ENCODE data around the gene C5orf24.

Gene C5orf24

DNA sequence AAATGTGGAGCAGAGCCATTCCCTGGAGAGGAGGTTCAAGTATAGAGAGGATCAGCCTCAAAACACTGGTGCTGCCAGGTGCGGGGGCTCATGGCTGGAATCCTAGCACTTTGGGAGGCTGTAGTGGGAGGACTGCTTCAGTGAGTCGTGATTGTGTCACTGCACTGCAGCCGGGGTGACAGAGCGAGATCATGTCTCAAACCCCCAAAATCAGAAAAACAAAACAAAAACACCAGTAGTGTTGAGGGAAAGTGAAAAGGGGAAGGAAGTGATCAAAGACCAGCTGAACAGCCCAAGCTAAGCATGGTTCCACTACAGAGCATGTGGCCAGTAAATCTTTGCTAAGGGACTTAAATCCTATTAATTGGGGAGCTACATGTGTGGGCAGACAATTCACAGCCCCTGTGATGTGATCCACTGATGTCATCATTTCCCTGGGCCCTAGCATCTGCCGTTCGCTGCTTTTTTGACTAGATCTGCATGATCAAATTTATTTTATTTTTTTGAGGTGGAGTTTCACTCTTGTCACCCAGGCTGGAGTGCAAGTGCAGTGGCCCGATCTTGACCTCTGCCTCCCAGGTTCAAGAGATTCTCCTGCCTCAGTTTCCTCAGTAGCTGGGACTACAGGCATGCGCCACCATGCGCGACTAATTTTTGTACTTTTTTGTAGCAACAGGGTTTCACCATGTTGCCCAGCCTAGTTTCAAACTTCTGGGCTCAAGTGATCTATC, 56.5 kb downstream of the C5orf24 start:
- no peaks in the 10 kb centered on the region for H3K36me3 ChIP-seq (replicated peaks; ENCODE audit: insufficient read depth, low read length)
- peak overlapping the region; percentile 26; the same call in 1 of the 2 replicates for H3K27ac ChIP-seq (ENCODE audit: low read length)
- H3K27me3 ChIP-seq (replicated peaks; ENCODE audit: insufficient read depth, low read length) = no peaks in the 10 kb centered on the region
- peaks cover 16% of the 10 kb centered on the region for H3K4me1 ChIP-seq (ENCODE audit: low read length)
- peaks cover 30% of the 10 kb centered on the region for H3F3A ChIP-seq (ENCODE audit: insufficient read depth, low read length)
- no peaks in the 10 kb centered on the region for H3K9me2 ChIP-seq (replicated peaks; ENCODE audit: insufficient read depth, low read length)
- no peaks in the 10 kb centered on the region for H3K9me3 ChIP-seq (replicated peaks; ENCODE audit: insufficient read depth, low read length)
- H3K4me3 ChIP-seq (ENCODE audit: low read length) = no peak overlapping the region
- no peak overlapping the region for H3K9ac ChIP-seq (ENCODE audit: low read length)
- DNase-seq = no peak
- H2AFZ ChIP-seq (ENCODE audit: low read length) = no peak overlapping the region
- peaks cover 12% of the 10 kb centered on the region for H3K79me2 ChIP-seq (ENCODE audit: low read length)
- no peaks in the 10 kb centered on the region for H4K20me1 ChIP-seq (ENCODE audit: insufficient read depth, low read length)
- peak overlapping the region; percentile 6; the same call in 1 of the 2 replicates for H3K4me2 ChIP-seq (ENCODE audit: low read depth, low read length)
- TF ChIP-seq EZH2 (optimal IDR thresholded peaks at IDR 0.05; ENCODE audit: low read depth, low read length) (no peak), EZH2phosphoT487 (IDR thresholded peaks at IDR 0.05; ENCODE audit: low read length) (no peak)
- TF ChIP-seq, protein P1, sequence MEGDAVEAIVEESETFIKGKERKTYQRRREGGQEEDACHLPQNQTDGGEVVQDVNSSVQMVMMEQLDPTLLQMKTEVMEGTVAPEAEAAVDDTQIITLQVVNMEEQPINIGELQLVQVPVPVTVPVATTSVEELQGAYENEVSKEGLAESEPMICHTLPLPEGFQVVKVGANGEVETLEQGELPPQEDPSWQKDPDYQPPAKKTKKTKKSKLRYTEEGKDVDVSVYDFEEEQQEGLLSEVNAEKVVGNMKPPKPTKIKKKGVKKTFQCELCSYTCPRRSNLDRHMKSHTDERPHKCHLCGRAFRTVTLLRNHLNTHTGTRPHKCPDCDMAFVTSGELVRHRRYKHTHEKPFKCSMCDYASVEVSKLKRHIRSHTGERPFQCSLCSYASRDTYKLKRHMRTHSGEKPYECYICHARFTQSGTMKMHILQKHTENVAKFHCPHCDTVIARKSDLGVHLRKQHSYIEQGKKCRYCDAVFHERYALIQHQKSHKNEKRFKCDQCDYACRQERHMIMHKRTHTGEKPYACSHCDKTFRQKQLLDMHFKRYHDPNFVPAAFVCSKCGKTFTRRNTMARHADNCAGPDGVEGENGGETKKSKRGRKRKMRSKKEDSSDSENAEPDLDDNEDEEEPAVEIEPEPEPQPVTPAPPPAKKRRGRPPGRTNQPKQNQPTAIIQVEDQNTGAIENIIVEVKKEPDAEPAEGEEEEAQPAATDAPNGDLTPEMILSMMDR (IDR thresholded peaks at IDR 0.05; ENCODE audit: low read length) = no peak

GRCh38 chr5:134904610-134905245, 59.0 kb downstream of the C5orf24 start, which contains the start of gene PCBD2:
Gene PCBD2, plus strand, starts transcription at chr5:134905131. Its CDS starts 9 bp downstream, at chr5:134905140.
- TF ChIP-seq, protein P1 (IDR thresholded peaks at IDR 0.05; ENCODE audit: low read length) = peak; percentile 87
- TF ChIP-seq EZH2phosphoT487 (IDR thresholded peaks at IDR 0.05; ENCODE audit: low read length) (no peak), EZH2 (optimal IDR thresholded peaks at IDR 0.05; ENCODE audit: low read depth, low read length) (no peak)
- peak; percentile 96 for DNase-seq
- peak within 1 kb of the TSS; percentile 93 for H3K27ac ChIP-seq (ENCODE audit: low read length)

DNA sequence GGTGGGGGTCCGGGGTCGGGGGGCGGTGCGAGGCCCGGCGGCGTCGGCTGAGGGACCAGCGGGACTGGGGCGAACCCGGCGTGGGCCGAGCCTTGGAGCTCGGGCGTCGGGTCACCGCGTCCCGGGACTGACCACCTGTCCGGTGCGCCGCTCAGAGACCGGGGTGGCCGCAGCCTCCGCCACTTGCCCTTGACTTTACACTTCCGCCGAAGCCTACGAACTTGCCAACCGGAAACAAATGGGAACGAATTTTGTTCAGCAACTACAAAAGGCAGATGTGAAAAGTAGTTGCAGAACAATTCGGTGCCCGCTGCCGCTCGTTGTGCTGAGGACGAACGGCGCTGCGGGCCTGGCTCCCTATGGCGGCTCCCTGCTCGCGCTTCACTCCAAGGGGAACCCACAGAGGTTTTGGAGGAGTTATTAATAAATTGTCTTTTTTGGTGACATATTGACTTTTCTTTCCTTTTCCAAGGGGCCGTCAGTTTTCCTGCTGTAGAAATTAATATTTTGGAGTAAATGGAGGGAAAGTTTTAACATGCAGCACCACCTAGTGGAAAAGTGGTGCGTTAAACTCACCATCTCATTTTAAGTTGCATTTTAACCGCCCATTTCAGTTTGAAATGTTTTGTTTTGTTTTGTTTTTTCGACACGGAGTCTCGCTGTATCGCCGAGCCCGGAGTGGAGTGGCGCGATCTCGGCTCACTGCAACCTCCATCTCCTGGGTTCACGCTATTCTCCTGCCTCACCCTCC, 59.7 kb downstream of the C5orf24 start:
- H3K9ac ChIP-seq (ENCODE audit: low read length) = peak overlapping the region; percentile 85
- H3K9me2 ChIP-seq (replicated peaks; ENCODE audit: insufficient read depth, low read length) = no peaks in the 10 kb centered on the region
- TF ChIP-seq EZH2phosphoT487 (IDR thresholded peaks at IDR 0.05; ENCODE audit: low read length) (no peak), EZH2 (optimal IDR thresholded peaks at IDR 0.05; ENCODE audit: low read depth, low read length) (no peak)
- TF ChIP-seq, protein P1 (IDR thresholded peaks at IDR 0.05; ENCODE audit: low read length) = peak; percentile 77
- no peaks in the 10 kb centered on the region for H3K9me3 ChIP-seq (replicated peaks; ENCODE audit: insufficient read depth, low read length)
- H3K4me2 ChIP-seq (ENCODE audit: low read depth, low read length) = peak overlapping the region; percentile 55; the same call in 1 of the 2 replicates
- peak overlapping the region; percentile 81 for H2AFZ ChIP-seq (ENCODE audit: low read length)
- H3K27me3 ChIP-seq (replicated peaks; ENCODE audit: insufficient read depth, low read length) = no peaks in the 10 kb centered on the region
- no peaks in the 10 kb centered on the region for H3K36me3 ChIP-seq (replicated peaks; ENCODE audit: insufficient read depth, low read length)
- peak; percentile 78 for DNase-seq
- H3K4me3 ChIP-seq (ENCODE audit: low read length) = peak overlapping the region; percentile 83
- H3K4me1 ChIP-seq (ENCODE audit: low read length) = peaks cover 19% of the 10 kb centered on the region
- peaks cover 12% of the 10 kb centered on the region for H3K79me2 ChIP-seq (ENCODE audit: low read length)
- peaks cover 30% of the 10 kb centered on the region for H3F3A ChIP-seq (ENCODE audit: insufficient read depth, low read length)
- H3K27ac ChIP-seq (ENCODE audit: low read length) = peak overlapping the region; percentile 93
- H4K20me1 ChIP-seq (ENCODE audit: insufficient read depth, low read length) = no peaks in the 10 kb centered on the region

More at GRCh38 chr5:134904610-134905245, 59.0 kb downstream of the C5orf24 start, which contains the start of gene PCBD2:
- H3K9me3 ChIP-seq (replicated peaks; ENCODE audit: insufficient read depth, low read length) = no peaks in the 10 kb centered on the region
- H3K36me3 ChIP-seq (replicated peaks; ENCODE audit: insufficient read depth, low read length) = no peaks in the 10 kb centered on the region
- peak within 1 kb of the TSS; percentile 81 for H2AFZ ChIP-seq (ENCODE audit: low read length)
- H3K4me3 ChIP-seq (ENCODE audit: low read length) = peak within 1 kb of the TSS; percentile 83
- H3F3A ChIP-seq (ENCODE audit: insufficient read depth, low read length) = peaks cover 30% of the 10 kb centered on the region
- H3K4me2 ChIP-seq (ENCODE audit: low read depth, low read length) = peak within 1 kb of the TSS; percentile 62
- no peaks in the 10 kb centered on the region for H3K9me2 ChIP-seq (replicated peaks; ENCODE audit: insufficient read depth, low read length)
- H3K79me2 ChIP-seq (ENCODE audit: low read length) = peaks cover 12% of the 10 kb centered on the region
- H3K9ac ChIP-seq (ENCODE audit: low read length) = peak within 1 kb of the TSS; percentile 85
- H4K20me1 ChIP-seq (ENCODE audit: insufficient read depth, low read length) = no peaks in the 10 kb centered on the region
- H3K4me1 ChIP-seq (ENCODE audit: low read length) = peaks cover 19% of the 10 kb centered on the region
- no peaks in the 10 kb centered on the region for H3K27me3 ChIP-seq (replicated peaks; ENCODE audit: insufficient read depth, low read length)
